Stimulated activated CD4-positive, alpha-beta T cell treated with anti-CD3 and anti-CD28 coated beads, Interleukin-15, amount 100 ng/mL, for 1 hour (primary cell): ENCODE results near the gene FTHL17.

Source experiments
- DNase-seq, 2 donors: peaks; one replicate each; pipeline ENCODE4 v3.0.0-alpha.2; 2020; ENCODE audit warnings: low read depth in 1 of 2, low spot score in 1 of 2

FTHL17 gene

GRCh38 chrX:31038575-31039326 lies 33.1 kb downstream of the FTHL17 start:
- DNase-seq, result no peak

DNA sequence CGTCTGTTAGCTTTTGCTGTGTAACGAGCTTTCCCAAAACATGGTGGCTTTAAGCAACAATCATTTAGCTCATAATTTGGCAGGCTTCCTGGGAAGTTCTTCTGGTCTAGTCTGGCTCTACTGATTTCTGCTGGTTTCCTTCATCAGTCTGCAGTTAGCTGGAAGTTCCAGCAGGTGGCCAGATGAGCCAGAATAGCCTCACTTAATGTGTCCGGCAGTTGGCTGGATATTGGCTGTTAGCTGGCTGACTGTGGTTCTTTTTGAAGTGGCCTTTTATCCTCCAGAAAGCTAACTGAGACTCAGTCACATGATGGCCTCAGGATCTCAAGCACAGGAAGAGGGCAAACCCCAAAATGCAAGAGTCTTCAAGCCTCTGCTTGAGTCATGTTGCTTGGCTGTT lies 34.9 kb downstream of the FTHL17 start:
- no peak for DNase-seq

- DNase-seq, result no peak
Measured at GRCh38 chrX:31027351-31027750, 44.5 kb downstream of the FTHL17 start.

DNA sequence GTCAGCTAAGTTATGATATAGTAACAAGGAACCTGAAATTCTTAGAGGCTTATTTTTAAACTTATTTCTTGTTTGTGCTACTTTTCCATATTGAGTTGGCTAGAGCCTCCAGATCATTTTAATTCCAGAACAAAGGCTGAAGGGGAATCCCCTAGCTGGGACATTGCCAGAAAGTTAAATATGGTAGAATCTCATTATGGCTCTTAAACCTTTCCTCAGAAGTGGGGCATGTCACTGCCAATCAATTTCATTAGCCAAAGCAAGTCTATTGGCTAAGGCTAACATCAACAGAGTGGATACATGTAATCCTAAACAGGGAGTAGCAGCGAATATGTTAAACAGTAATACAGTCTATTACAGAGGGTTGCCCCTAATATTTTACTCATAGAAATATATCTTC lies 47.0 kb downstream of the FTHL17 start:
- DNase-seq, result no peak

DNA sequence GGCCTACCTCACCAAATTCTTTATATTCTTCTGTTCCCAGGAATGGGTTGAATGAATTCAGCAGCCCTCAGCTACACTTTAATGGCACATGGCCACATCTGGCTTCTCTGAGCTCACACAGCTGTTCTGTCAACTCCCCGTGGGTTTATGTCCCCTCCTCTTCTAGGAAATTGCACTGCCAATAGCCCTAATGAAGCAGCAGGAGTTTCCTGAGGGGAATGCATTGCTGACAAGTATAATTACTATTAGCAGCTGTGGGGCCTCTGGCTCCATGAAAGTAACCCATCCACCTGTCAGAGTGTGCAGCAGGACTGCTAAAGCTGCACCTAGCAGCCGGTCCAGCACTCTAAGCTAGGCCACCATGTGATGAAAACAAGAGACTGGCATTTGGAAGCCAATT lies 50.3 kb downstream of the FTHL17 start:
- no peak for DNase-seq
